ENCODE results near the gene MOV10L1.

MOV10L1 gene

DNA sequence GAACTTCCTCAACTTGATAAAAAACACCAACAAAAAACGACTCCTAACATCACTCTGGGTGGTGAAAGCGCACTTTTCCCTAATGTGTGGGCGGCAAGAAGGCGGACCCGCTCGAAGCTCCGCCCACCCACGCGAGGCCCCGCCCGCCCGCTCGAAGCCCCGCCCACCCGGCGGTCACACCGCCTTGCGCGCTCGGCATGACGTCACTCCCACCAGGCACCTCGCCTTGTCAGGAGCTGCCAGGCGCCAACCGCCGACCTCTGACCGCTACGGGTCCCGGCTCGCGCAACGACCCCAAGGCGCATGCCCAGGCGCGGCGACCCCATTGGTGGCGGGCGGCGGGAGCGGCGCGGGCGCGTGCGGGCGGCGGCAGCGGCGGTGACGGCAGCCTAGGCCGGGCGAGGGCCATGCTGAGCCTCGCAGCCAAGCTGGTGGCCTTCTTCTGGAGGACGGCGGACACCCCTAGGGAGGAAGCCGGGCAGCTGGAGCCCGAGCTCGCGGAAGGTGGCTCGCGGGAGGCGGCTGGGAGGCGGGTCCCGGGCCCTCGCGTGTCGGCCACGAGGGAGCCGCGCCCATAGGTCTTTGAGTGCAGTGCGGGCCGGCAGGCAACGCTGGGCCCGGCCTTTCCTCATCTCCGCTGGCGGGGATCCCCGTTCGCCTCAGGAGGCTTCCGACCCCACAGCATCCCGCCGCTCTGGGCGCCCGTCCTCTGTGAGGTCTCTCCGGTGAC, at the start of gene MOV10L1:
MOV10L1 (plus strand) TSS at position 325 of the 730 bp plus-strand sequence; CDS start at position 408, 83 bp downstream.
- no peak for DNase-seq

GRCh38 chr22:50040717-50041116, 49.1 kb upstream of the MOV10L1 start:
- no peak for DNase-seq

- no peak for DNase-seq
Observed at GRCh38 chr22:50041361-50042065, 48.3 kb upstream of the MOV10L1 start.

DNA sequence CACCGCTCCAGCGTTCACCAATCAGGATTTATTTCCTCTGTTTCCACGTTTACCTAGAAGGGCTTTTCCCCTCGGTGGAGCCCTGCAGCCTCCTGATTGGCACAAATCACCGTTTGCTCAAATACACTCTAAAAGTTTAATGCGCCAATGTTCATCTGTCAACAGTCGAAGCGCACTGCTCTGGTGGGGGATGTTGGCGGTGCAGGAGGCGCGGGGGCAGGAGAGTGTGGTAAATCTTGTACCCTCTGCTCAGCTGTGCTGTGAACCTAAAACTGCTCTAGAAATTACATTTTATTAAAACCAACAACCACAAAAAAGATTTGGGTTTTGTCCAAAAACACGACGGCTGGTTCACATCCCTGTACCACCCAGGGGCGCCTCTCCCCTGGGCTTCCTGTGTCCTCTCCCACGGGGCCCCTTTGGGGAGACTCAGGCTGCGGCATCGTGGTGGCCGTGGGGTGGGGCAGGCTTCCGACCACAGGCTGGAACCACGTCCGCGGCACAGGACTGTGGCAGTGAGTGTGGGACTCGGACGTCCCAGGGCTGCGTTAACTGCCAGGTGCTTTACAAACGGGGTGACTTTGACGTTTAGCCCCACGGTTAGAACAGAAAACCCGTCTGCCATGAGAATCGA, 45.2 kb upstream of the MOV10L1 start:
- no peak for DNase-seq

- no peak for DNase-seq
Observed at GRCh38 chr22:50045211-50046018, 44.4 kb upstream of the MOV10L1 start.

DNA sequence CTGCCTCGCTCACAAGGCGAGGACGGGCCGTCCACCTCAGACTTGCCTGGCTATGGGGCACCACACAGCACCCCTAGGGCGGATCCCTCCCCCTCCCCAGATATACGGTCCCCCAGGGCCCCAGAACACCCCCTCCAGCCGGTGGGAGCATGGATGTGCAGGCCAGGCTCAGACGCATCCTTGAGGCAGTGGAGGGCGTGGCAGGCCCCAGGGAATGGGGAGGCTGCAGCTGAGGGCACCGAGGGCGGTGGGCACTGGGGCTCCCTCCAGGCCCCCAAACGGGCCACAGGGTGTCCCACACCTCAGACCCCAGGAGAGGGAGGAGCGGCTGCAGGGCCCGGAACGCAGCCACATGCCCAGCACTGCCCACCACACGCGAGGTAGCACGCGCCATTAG, 43.8 kb upstream of the MOV10L1 start:
- no peak for DNase-seq

- DNase-seq, result no peak
Observed at GRCh38 chr22:50046481-50047245, 43.1 kb upstream of the MOV10L1 start.

DNA sequence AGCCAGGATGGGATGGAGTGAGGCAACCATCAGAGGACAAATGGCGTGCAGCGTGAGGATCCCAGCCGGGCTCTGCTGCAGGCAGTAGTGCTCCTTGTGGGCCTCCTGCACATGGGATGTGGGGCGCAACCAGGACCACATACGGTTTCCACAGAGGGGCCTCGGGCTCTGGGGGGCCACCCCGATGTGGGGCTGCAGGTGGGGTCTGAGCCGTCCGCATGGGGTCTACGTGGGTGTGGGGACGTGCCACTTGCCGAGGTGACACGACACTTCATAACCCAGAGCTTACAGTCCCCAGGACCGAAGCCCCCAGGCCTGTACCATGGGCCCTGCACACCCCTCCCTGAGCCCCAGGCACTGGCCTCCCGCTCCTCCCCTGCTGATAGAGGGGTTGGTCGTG, 42.5 kb upstream of the MOV10L1 start:
- no peak for DNase-seq

- no peak for DNase-seq
Observed at GRCh38 chr22:50048061-50048765, 41.6 kb upstream of the MOV10L1 start.

DNA sequence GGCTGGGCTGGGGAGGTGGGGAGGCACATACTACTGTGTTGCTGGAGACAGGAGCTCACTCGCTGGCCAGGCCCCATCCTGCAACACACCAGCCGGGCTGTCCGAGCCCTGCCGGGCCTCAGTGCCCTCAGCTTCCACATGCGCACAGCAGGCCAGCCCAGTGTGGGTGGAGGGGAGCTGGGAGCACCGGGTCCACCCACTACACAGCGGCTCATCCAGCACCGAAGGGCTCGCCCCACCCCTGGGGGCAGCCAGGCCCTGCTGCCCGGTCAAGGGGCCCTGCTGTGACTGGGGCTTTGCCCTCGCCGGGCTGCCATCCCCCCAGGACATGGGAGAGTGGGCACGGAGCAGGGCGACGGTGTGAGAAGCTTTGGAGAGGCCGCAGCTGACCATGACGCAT, 41.0 kb upstream of the MOV10L1 start:
- DNase-seq, result no peak

GRCh38 chr22:50049299-50050195, 40.3 kb upstream of the MOV10L1 start:
- no peak for DNase-seq

DNA sequence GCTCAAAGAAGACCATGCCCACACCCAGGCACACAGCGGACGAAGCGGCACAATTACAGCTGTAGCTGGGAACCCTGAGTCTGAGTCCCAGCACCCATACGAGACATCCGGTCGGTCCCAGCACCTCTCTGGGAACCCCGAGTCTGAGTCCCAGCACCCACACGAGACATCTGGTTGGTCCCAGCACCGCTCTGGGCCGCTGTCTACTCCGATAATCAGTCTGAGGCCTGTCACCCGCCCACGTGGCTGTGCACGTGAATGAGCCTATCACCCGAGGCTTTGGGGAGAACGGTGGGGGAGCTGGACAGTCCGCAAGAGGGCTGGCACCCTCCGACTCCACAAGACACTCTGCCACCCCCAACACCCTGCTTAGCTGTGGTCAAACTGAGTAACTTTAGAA, 37.9 kb upstream of the MOV10L1 start:
- no peak for DNase-seq

DNA sequence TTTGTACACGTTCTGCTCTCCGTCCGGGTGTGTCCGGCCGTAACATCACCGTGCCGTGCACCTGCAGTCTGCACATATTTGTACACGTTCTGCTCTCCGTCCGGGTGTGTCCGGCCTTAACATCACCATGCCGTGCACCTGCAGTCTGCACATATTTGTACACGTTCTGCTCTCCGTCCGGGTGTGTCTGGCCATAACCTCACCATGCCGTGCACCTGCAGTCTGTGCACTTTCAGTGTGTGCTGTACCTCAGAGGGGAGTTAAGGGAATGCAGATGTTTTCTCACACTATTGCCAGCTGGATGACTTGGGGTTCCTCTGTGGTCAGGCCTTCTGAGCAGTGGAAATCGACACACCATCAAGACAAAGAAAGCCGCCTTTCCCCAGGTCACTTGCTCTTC, 35.9 kb upstream of the MOV10L1 start:
- no peak for DNase-seq

DNA sequence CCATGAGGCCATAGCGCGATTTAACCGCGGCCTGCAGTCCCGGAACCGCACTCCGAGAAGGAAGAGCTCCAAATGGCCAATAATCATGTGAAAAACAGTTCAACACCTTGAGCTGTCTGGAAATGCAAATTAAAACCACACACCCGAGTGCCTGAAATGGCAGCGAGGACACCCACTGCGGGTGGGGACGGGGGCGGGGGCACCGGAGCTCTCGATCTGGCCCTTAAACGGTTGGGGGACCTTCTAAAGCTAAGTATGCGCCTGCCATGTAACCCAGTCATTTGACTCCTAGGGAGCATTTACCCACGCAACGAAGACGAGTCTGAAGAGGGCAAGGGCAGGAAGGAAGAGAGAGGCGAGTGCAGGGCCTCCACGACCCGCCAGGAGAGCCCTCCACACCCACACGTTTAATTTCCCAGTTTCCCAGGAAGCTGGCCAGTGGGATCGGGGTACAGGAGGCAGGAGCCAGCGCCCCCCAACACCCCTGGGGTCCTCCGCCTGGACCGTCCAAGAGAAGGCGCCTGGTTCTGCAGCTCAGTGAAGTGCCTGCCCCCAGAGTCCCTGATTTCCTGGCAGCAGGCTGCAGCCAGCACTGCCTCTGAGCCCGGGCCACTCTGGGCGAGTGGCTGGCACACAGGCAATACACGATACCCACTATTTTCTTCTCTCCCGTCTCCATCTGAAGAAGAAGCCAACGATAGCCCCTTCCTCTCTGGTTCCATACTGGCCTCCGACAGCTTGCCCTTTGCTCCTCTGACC, 33.4 kb upstream of the MOV10L1 start:
- no peak for DNase-seq

- no peak for DNase-seq
Observed at GRCh38 chr22:50057278-50058060, 32.3 kb upstream of the MOV10L1 start.

- no peak for DNase-seq
Observed at GRCh38 chr22:50058061-50058905, 31.5 kb upstream of the MOV10L1 start, which contains the start of gene TTLL8. Gene TTLL8 (minus strand): TSS chr22:50058298.

- no peak for DNase-seq
Observed at GRCh38 chr22:50058906-50059880, 30.6 kb upstream of the MOV10L1 start.
